Heart left ventricle (tissue), 16 donors: Measurements from ENCODE around the gene BABAM1. TPM values are rescaled to one million over a fixed set of nuclear protein-coding genes. Genes with fewer than 3 reads are reported as not detected.
A peak's percentile ranks its signal among the peaks of the same experiment; 100 is the strongest.

ENCODE experiments used
- ATAC-seq, 4 donors: fragments of 200-7000 bp; cut with Tn5 transposase; one replicate each; pipeline ENCODE4 v1.9.1; 2020 to 2022; ENCODE audit warnings: moderate library complexity in 4 of 4, mild to moderate bottlenecking in 3 of 4, moderate number of reproducible peaks in 1 of 4
- DNase-seq, 5 donors: peaks; one replicate each; pipeline ENCODE4 v3.0.0-alpha.2; 2020
- H3K27ac ChIP-seq, 12 donors: fragments of 200-600 bp; sonication (generic) in 4 of 12; one replicate each; pipeline versions ENCODE4 v1.5.0 to v1.8.0; 2016 to 2022; ENCODE audit warnings: mild to moderate bottlenecking in 2 of 12
- H3K27me3 ChIP-seq, 9 donors: fragments of 200-600 bp; sonication (generic) in 2 of 9; one replicate each; pipeline versions ENCODE4 v1.5.1 to v1.8.0; 2016 to 2022; ENCODE audit warnings: mild to moderate bottlenecking in 3 of 9
- H3K36me3 ChIP-seq, 9 donors: fragments of 200-600 bp; sonication (generic) in 2 of 9; one replicate each; pipeline versions ENCODE4 v1.5.0 to v1.8.0; 2018 to 2022; ENCODE audit warnings: mild to moderate bottlenecking in 2 of 9
- H3K4me1 ChIP-seq, 12 donors: fragments of 200-600 bp; sonication (generic) in 4 of 12; one replicate each; pipeline versions ENCODE4 v1.5.0 to v1.8.0; 2016 to 2022; ENCODE audit warnings: mild to moderate bottlenecking in 3 of 12
- H3K4me3 ChIP-seq, 12 donors: fragments of 200-600 bp; sonication (generic) in 4 of 12; one replicate each; pipeline versions ENCODE4 v1.5.0 to v1.8.0; 2017 to 2022; ENCODE audit warnings: mild to moderate bottlenecking in 9 of 12, moderate library complexity in 4 of 12
- H3K9me3 ChIP-seq, 12 donors: fragments of 200-600 bp; sonication (generic) in 4 of 12; one replicate each; pipeline versions ENCODE4 v1.5.0 to v1.8.0; 2016 to 2022; ENCODE audit warnings: mild to moderate bottlenecking in 1 of 12
- CTCF ChIP-seq, 12 donors: fragments of 200-600 bp; sonication (generic) in 4 of 12; IDR thresholded peaks; one replicate each; pipeline versions ENCODE4 v1.5.0 to v1.8.0; 2018 to 2022; ENCODE audit warnings: antibody characterized with exemption in 12 of 12, mild to moderate bottlenecking in 5 of 12
- POLR2A ChIP-seq, 2 donors: fragments of 450-650 bp; IDR thresholded peaks; one replicate each; pipeline ENCODE4 v1.6.1; 2017; ENCODE audit warnings: antibody characterized with exemption in 2 of 2, mild to moderate bottlenecking in 2 of 2, moderate library complexity in 2 of 2
- WGBS, 4 donors: extraction: QIAGEN DNeasy Blood & Tissue Kit in 2 of 4; methylation state at CpG; one replicate each; pipeline versions ENCODE4 v1.1.5 to v1.1.7; 2013 to 2018; 5-methylcytosine and 5-hydroxymethylcytosine counted together
- intact Hi-C, 10 donors: fragments of 100-400 bp; cut with DNase I; formaldehyde crosslinking; loops; one replicate each; pipeline versions ENCODE4 v1.11.1 to v1.14.2; 2022
- polyA plus RNA-seq, 2 donors: library from polyadenylated mRNA; stranded (reverse); fragments of 200-250 nt; gene quantifications; one replicate each; pipeline ENCODE4 v1.2.3, GENCODE V29; 2013
- total RNA-seq, 9 donors: library from RNA; depleted of rRNA in 2 of 9; stranded (reverse); fragments of >200 nt in 2 of 9; fragmentation: NEBNext Ultra II Directional in 3 of 9; extraction: Animal tissue kit (Norgen Biotek cat#: 25700) in 3 of 9; gene quantifications; one replicate each; pipeline versions ENCODE4 v1.1.0 to v1.2.4, GENCODE V29; 2016 to 2023
- donor health status: ischemic (EF 13 %, LVEDD 7.1; RV severe dilation, severe dysfunction).
- donor health status: healthy with polysubstance abuse.
- donor health status: DM: no; HTN: yes; CAD: no.
- donor health status: DM: no; HTN: no; CAD: no.
- donor health status: ischemic (EF 25% LVEDD 6.9; RV normal size, moderate dysfunction).
- donor health status: ischemic (EF 25% LVEDD 5.7; RV mildly dilated, moderate dysfunction).
- donor health status: healthy.
- donor health status: DM: yes; HTN: yes; CAD: no.
- donor health status: ischemic (EF 35%, LVEDD 5.7; RV mildly dilated, moderate dysfunction).
- donor health status: nonischemic (EF 11% LVEDD 7.7; RV severe dilation, severe dysfunction).
- donor health status: DM: yes; HTN: yes; CAD: no.
- donor health status: PGD.
- donor health status: ischemic (EF 29% LVEDD 5.4; RV normal size, mild dysfunction).
- donor health status: nonischemic (EF 23%, LVEDD 6.1; RV moderate dilation, normal function).

The BABAM1 gene
- total and polyA plus RNA-seq, 11 donors, result 60.9 to 92.4 (median 73.5) TPM

GRCh38 chr19:17225053-17225452, 42.2 kb upstream of the BABAM1 start:
- peaks cover 0 to 14% (median 0%) of the 10 kb centered on the region in 9 donors for H3K36me3 ChIP-seq
- TF ChIP-seq CTCF (IDR thresholded peaks at IDR 0.05), result no peak
- no peak for TF ChIP-seq POLR2A (IDR thresholded peaks at IDR 0.05)
- intact Hi-C loops, result loop anchor here in 2 of 10 donors (5.0 to 10.0 kb wide), 2 partner anchors 148 to 150 kb away; partner anchors contain the start of genes HAUS8 (in 2 of the 2) and MYO9B (in 2 of the 2)
- peak overlapping the region in 2 of 12 donors; percentile 71 to 74 for H3K4me3 ChIP-seq
- WGBS, 4 donors, result 83 to 88% (median 87%) methylated on average over 10 of the region's 10 CpGs
- no peaks in the 10 kb centered on the region for H3K9me3 ChIP-seq
- H3K27ac ChIP-seq, result no peak overlapping the region
- DNase-seq (no peak), ATAC-seq (no peak)
- peaks cover 0 to 18% (median 10%) of the 10 kb centered on the region in 12 donors for H3K4me1 ChIP-seq
- no peaks in the 10 kb centered on the region for H3K27me3 ChIP-seq

- TF ChIP-seq POLR2A (IDR thresholded peaks at IDR 0.05), result peak in 1 of 2 donors; percentile 91
- peak in 1 of 12 donors; percentile 8 for TF ChIP-seq CTCF (IDR thresholded peaks at IDR 0.05)
- intact Hi-C loops, result loop anchor here in 3 of 10 donors (2.0 to 10.0 kb wide), 3 partner anchors 21 to 151 kb away; partner anchors contain the start of genes HAUS8 (in 2 of the 3) and MYO9B (in 2 of the 3)
- peak within 1 kb of the TSS; percentile 77 to 93 (median 88) for H3K27ac ChIP-seq
- peaks cover 0 to 16% (median 10%) of the 10 kb centered on the region in 12 donors for H3K4me1 ChIP-seq
- DNase-seq, result peak; percentile 98 to 99 (median 99)
- ATAC-seq, result peak; percentile 96 to 98 (median 98)
- H3K4me3 ChIP-seq, result peak within 1 kb of the TSS; percentile 26 to 74 (median 67)
- H3K27me3 ChIP-seq, result no peaks in the 10 kb centered on the region
- H3K9me3 ChIP-seq, result no peaks in the 10 kb centered on the region
- 0 to 1% (median 0%) methylated on average over 12 to 90 of the region's 90 CpGs for WGBS, 4 donors
- peaks cover 0 to 26% (median 3%) of the 10 kb centered on the region in 9 donors for H3K36me3 ChIP-seq
Measured at GRCh38 chr19:17226002-17226933, 41.0 kb upstream of the BABAM1 start, which contains the start of gene OCEL1. Gene OCEL1 (plus strand): TSS chr19:17226226. CDS start chr19:17226248, 22 bp downstream.

- WGBS, 4 donors, result 75 to 83% (median 76%) methylated on average over 13 of the region's 13 CpGs
- Histone ChIP-seq H3K27ac (peak overlapping the region in 1 of 12 donors; percentile 88), H3K4me3 (no peak overlapping the region), H3K9me3 (no peaks in the 10 kb centered on the region), H3K4me1 (peaks cover 0 to 16% (median 10%) of the 10 kb centered on the region in 12 donors), H3K36me3 (peaks cover 0 to 42% (median 17%) of the 10 kb centered on the region in 9 donors), H3K27me3 (no peaks in the 10 kb centered on the region)
- no peak for ATAC-seq
- peak in 2 of 5 donors; percentile 22 to 65 for DNase-seq
- intact Hi-C loops, result loop anchor here in 3 of 10 donors (2.0 to 10.0 kb wide), 3 partner anchors 19 to 153 kb away; partner anchors contain the start of genes HAUS8 (in 2 of the 3) and MYO9B (in 2 of the 3)
- no peak for TF ChIP-seq CTCF (IDR thresholded peaks at IDR 0.05)
- TF ChIP-seq POLR2A (IDR thresholded peaks at IDR 0.05), result no peak
Measured at GRCh38 chr19:17227798-17228367, 39.4 kb upstream of the BABAM1 start.
